ENCODE measurements around the gene TOB2.

TOB2 gene

DNA sequence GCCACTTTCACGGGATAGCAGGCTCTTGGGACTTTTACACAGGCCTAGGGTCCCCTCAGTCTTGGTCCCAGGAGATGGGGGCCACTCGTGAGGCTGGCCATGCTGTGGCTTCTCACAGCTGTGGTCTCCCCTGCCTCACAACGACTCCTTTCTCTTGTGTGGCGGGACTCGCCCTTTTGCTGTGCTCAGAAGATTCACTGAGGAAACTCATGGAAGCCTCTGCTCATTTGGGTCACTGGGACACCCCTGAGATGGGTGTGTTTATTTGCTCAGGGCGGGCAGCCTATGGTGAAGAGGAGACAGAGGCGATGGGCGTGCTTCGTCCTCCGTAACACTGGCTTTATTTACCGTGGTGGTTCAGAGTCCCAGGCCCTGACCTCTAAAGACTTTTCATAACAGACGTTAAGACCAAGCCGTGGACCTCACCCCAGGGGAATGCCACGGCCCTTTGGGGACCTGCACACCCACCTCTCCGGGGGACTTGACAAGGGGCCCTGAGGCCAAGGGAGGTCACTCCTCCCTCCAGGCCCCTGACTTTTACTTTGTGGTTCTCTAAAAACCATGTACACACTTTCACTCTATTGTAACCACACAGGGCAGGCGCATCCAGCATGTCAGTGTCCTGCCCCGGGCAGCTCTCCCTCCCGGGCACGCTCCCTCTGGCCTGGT, 49.3 kb downstream of the TOB2 start:
- Histone ChIP-seq H3K27me3 (ENCODE audit: low read depth, low read length) (no peaks in the 10 kb centered on the region), H3K4me1 (ENCODE audit: control insufficient read depth in 1 of 2, insufficient read depth in 2 of 2, low read length in 2 of 2) (peaks cover 0 to 9% of the 10 kb centered on the region in 2 donors), H3K27ac (ENCODE audit: low read length) (no peak overlapping the region), H3K9me3 (ENCODE audit: control insufficient read depth in 1 of 2, low read length in 2 of 2) (no peaks in the 10 kb centered on the region), H3K36me3 (ENCODE audit: control insufficient read depth in 1 of 2, insufficient read depth in 2 of 2, low read length in 2 of 2) (peaks cover 43 to 53% of the 10 kb centered on the region in 2 donors), H3K4me3 (ENCODE audit: low read depth in 1 of 2, low read length in 2 of 2) (no peak overlapping the region)

DNA sequence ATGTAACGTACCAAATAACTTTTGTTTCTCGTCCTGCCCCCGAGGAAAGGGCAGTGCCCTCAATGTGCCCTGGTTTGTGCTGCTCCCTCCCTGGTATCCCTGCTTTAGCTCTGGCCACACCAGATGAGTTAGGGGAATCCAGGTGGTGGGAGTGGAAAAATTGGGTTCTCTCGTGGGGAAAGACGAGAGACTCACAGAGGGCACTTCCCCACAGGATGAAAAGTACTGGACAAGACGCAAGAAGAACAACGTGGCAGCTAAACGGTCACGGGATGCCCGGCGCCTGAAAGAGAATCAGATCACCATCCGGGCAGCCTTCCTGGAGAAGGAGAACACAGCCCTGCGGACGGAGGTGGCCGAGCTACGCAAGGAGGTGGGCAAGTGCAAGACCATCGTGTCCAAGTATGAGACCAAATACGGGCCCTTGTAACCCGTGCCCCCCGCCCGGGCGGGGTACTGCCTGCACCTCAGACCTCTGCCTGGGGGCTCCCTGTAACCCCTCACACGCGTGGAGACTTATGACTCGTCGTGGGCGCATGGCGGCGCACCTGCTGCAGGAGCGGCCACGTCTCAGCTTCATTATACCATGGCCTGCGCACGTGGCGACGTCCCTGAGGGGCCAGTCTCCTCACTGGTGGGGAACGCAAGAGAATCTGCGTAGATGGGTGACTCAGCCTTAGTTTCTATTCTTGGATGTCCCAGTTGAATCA, 50.9 kb downstream of the TOB2 start:
- Histone ChIP-seq H3K4me1 (ENCODE audit: control insufficient read depth in 1 of 2, insufficient read depth in 2 of 2, low read length in 2 of 2) (peaks cover 0 to 3% of the 10 kb centered on the region in 2 donors), H3K36me3 (ENCODE audit: control insufficient read depth in 1 of 2, insufficient read depth in 2 of 2, low read length in 2 of 2) (peaks cover 48 to 58% of the 10 kb centered on the region in 2 donors), H3K27ac (ENCODE audit: low read length) (no peak overlapping the region), H3K9me3 (ENCODE audit: control insufficient read depth in 1 of 2, low read length in 2 of 2) (no peaks in the 10 kb centered on the region), H3K4me3 (ENCODE audit: low read depth in 1 of 2, low read length in 2 of 2) (no peak overlapping the region), H3K27me3 (ENCODE audit: low read depth, low read length) (no peaks in the 10 kb centered on the region)

DNA sequence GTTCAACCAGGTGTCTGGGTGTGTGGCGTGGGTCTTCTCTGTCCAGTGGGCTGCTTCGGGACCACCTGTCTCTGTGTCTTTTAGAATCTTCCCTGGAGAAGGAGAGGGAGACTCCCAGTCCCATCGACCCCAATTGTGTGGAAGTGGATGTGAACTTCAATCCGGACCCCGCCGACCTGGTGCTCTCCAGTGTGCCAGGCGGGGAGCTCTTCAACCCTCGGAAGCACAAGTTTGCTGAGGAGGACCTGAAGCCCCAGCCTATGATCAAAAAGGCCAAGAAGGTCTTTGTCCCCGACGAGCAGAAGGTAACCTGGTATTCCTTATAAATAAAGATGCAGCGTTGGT, 52.6 kb downstream of the TOB2 start:
- H3K36me3 ChIP-seq (ENCODE audit: control insufficient read depth in 1 of 2, insufficient read depth in 2 of 2, low read length in 2 of 2): peaks cover 50 to 63% of the 10 kb centered on the region in 2 donors
- H3K9me3 ChIP-seq (ENCODE audit: control insufficient read depth in 1 of 2, low read length in 2 of 2): no peaks in the 10 kb centered on the region
- peaks cover 0 to 3% of the 10 kb centered on the region in 2 donors for H3K4me1 ChIP-seq (ENCODE audit: control insufficient read depth in 1 of 2, insufficient read depth in 2 of 2, low read length in 2 of 2)
- no peak overlapping the region for H3K27ac ChIP-seq (ENCODE audit: low read length)
- no peaks in the 10 kb centered on the region for H3K27me3 ChIP-seq (ENCODE audit: low read depth, low read length)
- H3K4me3 ChIP-seq (ENCODE audit: low read depth in 1 of 2, low read length in 2 of 2): no peak overlapping the region

DNA sequence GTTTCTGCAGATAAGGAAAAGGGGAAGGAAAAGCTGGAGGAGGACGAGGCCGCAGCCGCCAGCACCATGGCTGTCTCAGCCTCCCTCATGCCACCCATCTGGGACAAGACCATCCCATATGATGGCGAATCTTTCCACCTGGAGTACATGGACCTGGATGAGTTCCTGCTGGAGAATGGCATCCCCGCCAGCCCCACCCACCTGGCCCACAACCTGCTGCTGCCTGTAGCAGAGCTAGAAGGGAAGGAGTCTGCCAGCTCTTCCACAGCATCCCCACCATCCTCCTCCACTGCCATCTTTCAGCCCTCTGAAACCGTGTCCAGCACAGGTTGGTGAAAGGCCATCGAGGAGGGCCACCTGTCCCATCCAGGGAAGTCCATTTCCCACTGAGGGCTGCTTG, 59.3 kb downstream of the TOB2 start:
- H3K4me1 ChIP-seq (ENCODE audit: control insufficient read depth in 1 of 2, insufficient read depth in 2 of 2, low read length in 2 of 2): peaks cover 0 to 13% of the 10 kb centered on the region in 2 donors
- no peak overlapping the region for H3K4me3 ChIP-seq (ENCODE audit: low read depth in 1 of 2, low read length in 2 of 2)
- no peaks in the 10 kb centered on the region for H3K27me3 ChIP-seq (ENCODE audit: low read depth, low read length)
- H3K36me3 ChIP-seq (ENCODE audit: control insufficient read depth in 1 of 2, insufficient read depth in 2 of 2, low read length in 2 of 2): peaks cover 11 to 29% of the 10 kb centered on the region in 2 donors
- H3K27ac ChIP-seq (ENCODE audit: low read length): no peak overlapping the region
- H3K9me3 ChIP-seq (ENCODE audit: control insufficient read depth in 1 of 2, low read length in 2 of 2): no peaks in the 10 kb centered on the region

- Histone ChIP-seq H3K4me1 (ENCODE audit: control insufficient read depth in 1 of 2, insufficient read depth in 2 of 2, low read length in 2 of 2) (peaks cover 0 to 18% of the 10 kb centered on the region in 2 donors), H3K27ac (ENCODE audit: low read length) (no peak overlapping the region), H3K27me3 (ENCODE audit: low read depth, low read length) (no peaks in the 10 kb centered on the region)
These were observed 62.5 kb downstream of the TOB2 start for GRCh38 chr22:41384128-41384527.

More at GRCh38 chr22:41384128-41384527, 62.5 kb downstream of the TOB2 start:
- Histone ChIP-seq H3K9me3 (ENCODE audit: control insufficient read depth in 1 of 2, low read length in 2 of 2) (no peaks in the 10 kb centered on the region), H3K4me3 (ENCODE audit: low read depth in 1 of 2, low read length in 2 of 2) (no peak overlapping the region), H3K36me3 (ENCODE audit: control insufficient read depth in 1 of 2, insufficient read depth in 2 of 2, low read length in 2 of 2) (peaks cover 4 to 15% of the 10 kb centered on the region in 2 donors)

Data from muscle layer of duodenum (tissue), 2 donors.